GM12801 (cell line): ENCODE results near the gene MMAB.

ENCODE experiments used
- CTCF ChIP-seq: IDR thresholded peaks from one replicate; pipeline ENCODE4 v1.5.1; 2011; ENCODE audit warnings: control low read depth; ENCODE audit not compliant: insufficient read length; ENCODE audit errors: extremely low read depth

The MMAB gene

GRCh38 chr12:109595321-109595902 lies 22.1 kb upstream of the MMAB start:
- TF ChIP-seq CTCF: no peak

- no peak for TF ChIP-seq CTCF
Measured at GRCh38 chr12:109594556-109595317, 21.4 kb upstream of the MMAB start.

- TF ChIP-seq CTCF: no peak
Measured at GRCh38 chr12:109592905-109593272, 19.6 kb upstream of the MMAB start.

GRCh38 chr12:109592195-109592904 lies 19.0 kb upstream of the MMAB start:
- no peak for TF ChIP-seq CTCF

- no peak for TF ChIP-seq CTCF
Measured at GRCh38 chr12:109591041-109591440, 17.7 kb upstream of the MMAB start.

GRCh38 chr12:109590566-109590965 lies 17.3 kb upstream of the MMAB start:
- TF ChIP-seq CTCF: no peak

- TF ChIP-seq CTCF: no peak
Measured at GRCh38 chr12:109589691-109590245, 16.5 kb upstream of the MMAB start.
